Measurements from ENCODE around the gene GALNT5.
A peak's percentile ranks its signal among the peaks of the same experiment; 100 is the strongest.
"Not testable (repeated sequence)": the region's sequence is repeated elsewhere in the genome, so short reads cannot be mapped to it uniquely, and the experiment has no call there.

The GALNT5 gene

DNA sequence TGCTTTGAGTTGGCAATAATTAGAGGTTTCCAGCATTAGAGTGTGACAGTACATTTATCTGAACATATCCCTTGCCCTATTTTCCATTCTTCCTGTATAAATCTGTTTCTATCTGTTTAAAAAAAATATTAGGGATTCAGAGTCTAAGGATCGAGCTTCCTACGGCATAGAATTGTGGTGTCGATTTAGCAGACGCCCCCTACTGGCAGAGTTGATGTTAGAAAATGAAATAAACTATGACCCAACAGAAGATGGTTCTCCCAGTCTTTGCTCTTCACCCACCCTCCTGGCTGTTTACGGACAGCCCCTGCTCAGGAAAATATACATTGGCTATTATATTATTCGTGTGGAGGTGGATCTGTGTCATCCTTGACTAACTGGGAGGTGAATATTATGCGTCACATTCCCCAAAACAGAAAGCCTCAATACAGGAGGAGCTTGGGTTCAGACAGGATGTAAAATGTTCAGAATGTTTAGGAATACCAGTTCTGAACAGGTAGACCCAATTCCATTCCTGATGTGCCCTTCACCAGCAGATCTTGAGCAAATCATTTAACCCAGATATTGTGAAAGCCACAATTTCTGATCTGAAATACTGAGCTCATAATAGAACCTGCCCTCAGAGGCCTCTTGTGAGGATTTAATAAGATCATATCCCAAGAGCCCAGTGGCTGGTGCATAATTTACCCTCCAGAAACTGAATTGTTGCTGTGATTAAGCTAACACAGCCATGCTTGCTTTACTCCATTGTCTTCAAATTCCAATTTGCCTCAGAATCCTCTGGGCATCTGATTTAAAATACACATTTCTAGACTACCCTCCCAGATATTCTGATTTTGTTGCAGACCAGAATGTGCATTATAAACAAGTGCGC, 78.9 kb downstream of the GALNT5 start:
- Histone ChIP-seq H3K4me2 (ENCODE audit: low read depth, low read length, poor library complexity, severe bottlenecking) (no peak overlapping the region), H2AFZ (ENCODE audit: low read depth, low read length, severe bottlenecking) (no peak overlapping the region), H3K79me2 (ENCODE audit: insufficient read depth, low read length) (no peaks in the 10 kb centered on the region)

DNA sequence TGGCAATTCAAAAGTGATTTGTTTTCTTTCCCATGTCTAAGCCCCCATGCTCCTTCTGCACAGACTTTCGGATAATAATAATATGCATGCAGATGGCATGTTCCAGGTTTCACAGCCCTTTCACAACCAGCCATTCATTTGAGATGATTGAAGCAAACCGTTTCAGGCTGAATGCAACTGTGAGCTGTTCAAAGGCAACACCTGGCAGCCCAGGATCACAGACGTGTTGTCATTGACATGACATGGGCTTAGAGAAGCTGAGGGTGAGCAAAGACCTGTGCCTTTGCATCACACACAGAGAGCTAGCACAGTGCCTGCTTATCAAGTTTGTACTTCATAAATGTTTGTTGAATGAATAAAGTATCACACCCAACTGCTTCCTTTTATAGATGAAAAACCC, 80.5 kb downstream of the GALNT5 start:
- no peaks in the 10 kb centered on the region for H3K27me3 ChIP-seq (ENCODE audit: low read length)
- H4K20me1 ChIP-seq (ENCODE audit: low read depth, low read length): no peaks in the 10 kb centered on the region
- H3K9me2 ChIP-seq (replicated peaks; ENCODE audit: insufficient read depth, low read length): no peaks in the 10 kb centered on the region
- H3K27ac ChIP-seq (ENCODE audit: low read depth, low read length): no peak overlapping the region
- no peaks in the 10 kb centered on the region for H3F3A ChIP-seq (ENCODE audit: insufficient read depth)
- H3K79me2 ChIP-seq (ENCODE audit: insufficient read depth, low read length): no peaks in the 10 kb centered on the region
- H3K4me2 ChIP-seq (ENCODE audit: low read depth, low read length, poor library complexity, severe bottlenecking): no peak overlapping the region
- TF ChIP-seq EZH2phosphoT487 (conservative IDR thresholded peaks at IDR 0.05; ENCODE audit: low read length): no peak
- TF ChIP-seq, protein P1, sequence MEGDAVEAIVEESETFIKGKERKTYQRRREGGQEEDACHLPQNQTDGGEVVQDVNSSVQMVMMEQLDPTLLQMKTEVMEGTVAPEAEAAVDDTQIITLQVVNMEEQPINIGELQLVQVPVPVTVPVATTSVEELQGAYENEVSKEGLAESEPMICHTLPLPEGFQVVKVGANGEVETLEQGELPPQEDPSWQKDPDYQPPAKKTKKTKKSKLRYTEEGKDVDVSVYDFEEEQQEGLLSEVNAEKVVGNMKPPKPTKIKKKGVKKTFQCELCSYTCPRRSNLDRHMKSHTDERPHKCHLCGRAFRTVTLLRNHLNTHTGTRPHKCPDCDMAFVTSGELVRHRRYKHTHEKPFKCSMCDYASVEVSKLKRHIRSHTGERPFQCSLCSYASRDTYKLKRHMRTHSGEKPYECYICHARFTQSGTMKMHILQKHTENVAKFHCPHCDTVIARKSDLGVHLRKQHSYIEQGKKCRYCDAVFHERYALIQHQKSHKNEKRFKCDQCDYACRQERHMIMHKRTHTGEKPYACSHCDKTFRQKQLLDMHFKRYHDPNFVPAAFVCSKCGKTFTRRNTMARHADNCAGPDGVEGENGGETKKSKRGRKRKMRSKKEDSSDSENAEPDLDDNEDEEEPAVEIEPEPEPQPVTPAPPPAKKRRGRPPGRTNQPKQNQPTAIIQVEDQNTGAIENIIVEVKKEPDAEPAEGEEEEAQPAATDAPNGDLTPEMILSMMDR (IDR thresholded peaks at IDR 0.05; ENCODE audit: insufficient read depth, low read length, poor library complexity, severe bottlenecking): no peak
- no peak overlapping the region for H3K9ac ChIP-seq (ENCODE audit: low read length)
- no peak overlapping the region for H3K4me3 ChIP-seq (ENCODE audit: insufficient read depth, low read length, poor library complexity, severe bottlenecking)
- H3K9me3 ChIP-seq (ENCODE audit: insufficient read depth, low read length): peaks cover 6% of the 10 kb centered on the region; the same call in 1 of the 2 replicates
- H3K36me3 ChIP-seq (ENCODE audit: low read length): no peaks in the 10 kb centered on the region
- no peak overlapping the region for H2AFZ ChIP-seq (ENCODE audit: low read depth, low read length, severe bottlenecking)

More for the DNA sequence above, 78.9 kb downstream of the GALNT5 start:
- TF ChIP-seq EZH2phosphoT487 (conservative IDR thresholded peaks at IDR 0.05; ENCODE audit: low read length): no peak
- TF ChIP-seq, protein P1 (IDR thresholded peaks at IDR 0.05; ENCODE audit: insufficient read depth, low read length, poor library complexity, severe bottlenecking): peak; percentile 78
- Histone ChIP-seq H3F3A (ENCODE audit: insufficient read depth) (no peaks in the 10 kb centered on the region), H3K9ac (ENCODE audit: low read length) (no peak overlapping the region), H3K9me2 (replicated peaks; ENCODE audit: insufficient read depth, low read length) (no peaks in the 10 kb centered on the region), H4K20me1 (ENCODE audit: low read depth, low read length) (no peaks in the 10 kb centered on the region), H3K4me3 (ENCODE audit: insufficient read depth, low read length, poor library complexity, severe bottlenecking) (no peak overlapping the region), H3K9me3 (ENCODE audit: insufficient read depth, low read length) (peaks cover 6% of the 10 kb centered on the region; the same call in 1 of the 2 replicates), H3K27me3 (ENCODE audit: low read length) (no peaks in the 10 kb centered on the region), H3K36me3 (ENCODE audit: low read length) (no peaks in the 10 kb centered on the region), H3K27ac (ENCODE audit: low read depth, low read length) (no peak overlapping the region)

DNA sequence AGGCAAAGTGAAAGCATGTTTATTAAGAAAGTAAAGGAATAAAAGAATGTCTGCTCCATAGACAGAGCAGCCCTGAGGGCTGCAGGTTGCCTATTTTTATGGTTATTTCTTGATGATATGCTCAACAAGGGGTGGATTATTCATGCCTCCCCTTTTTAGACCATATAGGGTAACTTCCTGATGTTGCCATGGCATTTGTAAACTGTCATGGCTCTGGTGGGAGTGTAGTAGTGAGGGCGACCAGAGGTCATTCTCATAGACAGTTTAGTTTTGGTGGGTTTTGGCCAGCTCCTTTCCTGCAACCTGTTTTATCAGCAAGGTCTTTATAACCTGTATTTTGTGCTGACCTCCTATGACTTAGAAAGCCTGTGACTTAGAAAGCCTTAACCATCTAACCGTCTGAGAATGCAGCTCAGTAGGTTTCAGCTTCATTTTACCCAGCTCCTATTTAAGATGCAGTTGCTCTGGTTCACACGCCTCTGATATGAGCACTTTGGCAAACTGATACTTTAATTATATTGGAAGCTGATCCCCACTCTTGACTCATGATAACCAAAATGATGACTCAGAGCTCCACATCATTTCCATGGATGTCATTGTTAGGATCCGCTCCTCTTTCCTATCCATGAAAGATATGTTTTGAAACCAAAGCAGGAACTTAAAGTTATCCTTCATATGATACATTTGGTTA, 82.6 kb downstream of the GALNT5 start:
- H2AFZ ChIP-seq (ENCODE audit: low read depth, low read length, severe bottlenecking): no peak overlapping the region
- H3K9me2 ChIP-seq (replicated peaks; ENCODE audit: insufficient read depth, low read length): no peaks in the 10 kb centered on the region
- H3K9ac ChIP-seq (ENCODE audit: low read length): no peak overlapping the region
- H3K27ac ChIP-seq (ENCODE audit: low read depth, low read length): no peak overlapping the region
- H4K20me1 ChIP-seq (ENCODE audit: low read depth, low read length): no peaks in the 10 kb centered on the region
- H3K27me3 ChIP-seq (ENCODE audit: low read length): no peaks in the 10 kb centered on the region
- H3F3A ChIP-seq (ENCODE audit: insufficient read depth): no peaks in the 10 kb centered on the region
- no peaks in the 10 kb centered on the region for H3K36me3 ChIP-seq (ENCODE audit: low read length)
- TF ChIP-seq EZH2phosphoT487 (conservative IDR thresholded peaks at IDR 0.05; ENCODE audit: low read length): no peak
- TF ChIP-seq, protein P1 (IDR thresholded peaks at IDR 0.05; ENCODE audit: insufficient read depth, low read length, poor library complexity, severe bottlenecking): no peak
- peaks cover 14% of the 10 kb centered on the region; the same call in 1 of the 2 replicates for H3K9me3 ChIP-seq (ENCODE audit: insufficient read depth, low read length)
- no peak overlapping the region for H3K4me3 ChIP-seq (ENCODE audit: insufficient read depth, low read length, poor library complexity, severe bottlenecking)
- H3K79me2 ChIP-seq (ENCODE audit: insufficient read depth, low read length): no peaks in the 10 kb centered on the region
- H3K4me2 ChIP-seq (ENCODE audit: low read depth, low read length, poor library complexity, severe bottlenecking): no peak overlapping the region

DNA sequence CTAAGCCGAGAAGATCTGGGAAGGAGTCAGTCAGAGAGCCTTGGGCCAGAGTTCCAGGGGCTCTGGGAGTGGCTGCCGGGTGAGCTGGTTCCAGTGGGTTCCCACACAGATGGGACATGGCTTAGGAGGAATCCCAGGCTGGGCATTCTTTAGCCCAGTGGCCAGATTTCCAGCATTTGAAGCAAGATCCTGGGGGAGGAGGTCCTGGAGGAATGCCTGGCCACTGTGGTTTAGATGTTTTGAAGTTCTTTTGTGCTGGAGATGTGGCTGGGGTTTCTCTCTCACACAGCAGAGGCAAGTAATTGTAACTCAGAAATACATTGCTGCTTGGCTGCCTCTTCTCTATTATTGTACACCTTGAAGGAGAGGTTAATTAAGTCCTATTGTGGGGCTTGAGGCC, 83.9 kb downstream of the GALNT5 start:
- H3K9ac ChIP-seq (ENCODE audit: low read length); H3K79me2 ChIP-seq (ENCODE audit: insufficient read depth, low read length); H3K9me2 ChIP-seq (replicated peaks; ENCODE audit: insufficient read depth, low read length); H3K27ac ChIP-seq (ENCODE audit: low read depth, low read length); H3K36me3 ChIP-seq (ENCODE audit: low read length); H3K27me3 ChIP-seq (ENCODE audit: low read length); H3K4me3 ChIP-seq (ENCODE audit: insufficient read depth, low read length, poor library complexity, severe bottlenecking); H3F3A ChIP-seq (ENCODE audit: insufficient read depth); H2AFZ ChIP-seq (ENCODE audit: low read depth, low read length, severe bottlenecking); H3K4me2 ChIP-seq (ENCODE audit: low read depth, low read length, poor library complexity, severe bottlenecking); H4K20me1 ChIP-seq (ENCODE audit: low read depth, low read length): not testable (repeated sequence)
- H3K9me3 ChIP-seq (ENCODE audit: insufficient read depth, low read length): peaks cover 18% of the 10 kb centered on the region; the same call in 1 of the 2 replicates

Measured in SU-DHL-6 (cell line).